IMR-90 (cell line): ENCODE measurements around the gene HMX1. TPM values are rescaled to one million over a fixed set of nuclear protein-coding genes. Genes with fewer than 3 reads are reported as not detected.

Experiments
- ATAC-seq: fragments of 200-7000 bp; cut with Tn5 transposase; 2 replicates; pipeline ENCODE4 v1.9.1; 2020; ENCODE audit warnings: low read depth, mild to moderate bottlenecking, moderate library complexity
- BruUV-seq: library from RNA; stranded (reverse); fragments of 400-500 nt; replicated peaks from 2 replicates; lab custom pipeline; 2021; lab: Mats Ljungman, UMichigan
- CTCF ChIA-PET: fragments of 300-600 bp; formaldehyde crosslinking; extraction: SDS; loops from one replicate; lab custom pipeline; 2021; ENCODE audit warnings: antibody characterized with exemption; lab: Yijun Ruan, JAX
- POLR2A ChIA-PET: fragments of 300-600 bp; sonication (Branson Sonifier 250); formaldehyde crosslinking; loops from one replicate; lab custom pipeline; 2022; ENCODE audit warnings: antibody characterized with exemption; ENCODE audit not compliant: unreplicated experiment; lab: Charles Lee
- DNase-seq: peaks from one replicate; pipeline ENCODE4 v3.0.0; 2013
- H2AFZ ChIP-seq: replicated peaks from 2 replicates; pipeline ENCODE3; 2013; ENCODE audit warnings: low read length, mild to moderate bottlenecking; ENCODE audit not compliant: poor library complexity
- H2AK5ac ChIP-seq: 2 replicates; pipeline ENCODE4 v1.6.1; 2013; ENCODE audit warnings: low read depth, low read length, inconsistent platforms
- H2AK9ac ChIP-seq: replicated peaks from 2 replicates; pipeline ENCODE3; 2013; ENCODE audit warnings: mild to moderate bottlenecking, low read depth, low read length, moderate library complexity; ENCODE audit not compliant: poor library complexity
- H2BK120ac ChIP-seq: 2 replicates; pipeline ENCODE4 v1.6.1; 2013; ENCODE audit warnings: low read depth, low read length, inconsistent platforms
- H2BK15ac ChIP-seq: 3 replicates; pipeline ENCODE4 v1.6.1; 2013; ENCODE audit warnings: low read depth, low read length, inconsistent platforms
- H2BK20ac ChIP-seq: 2 replicates; pipeline ENCODE4 v1.6.1; 2013; ENCODE audit warnings: low read depth, mild to moderate bottlenecking, inconsistent platforms, low read length, moderate library complexity
- H2BK5ac ChIP-seq: 2 replicates; pipeline ENCODE4 v1.6.1; 2013; ENCODE audit warnings: mild to moderate bottlenecking, low read depth, low read length, inconsistent platforms; ENCODE audit not compliant: poor library complexity, severe bottlenecking
- H3K14ac ChIP-seq: replicated peaks from 2 replicates; pipeline ENCODE4 v1.6.1; 2013; ENCODE audit warnings: low read depth, low read length, inconsistent platforms
- H3K18ac ChIP-seq: 2 replicates; pipeline ENCODE4 v1.6.1; 2013; ENCODE audit warnings: low read depth, low read length, control low read depth
- H3K23ac ChIP-seq: 2 replicates; pipeline ENCODE4 v1.6.1; 2013; ENCODE audit warnings: low read depth, low read length, inconsistent platforms
- H3K27ac ChIP-seq: 2 replicates; pipeline ENCODE4 v1.5.1; 2013; ENCODE audit warnings: mild to moderate bottlenecking, control low read depth, low read length; ENCODE audit not compliant: insufficient read depth
- H3K27me3 ChIP-seq: 2 replicates; pipeline ENCODE4 v1.6.1; 2013; ENCODE audit warnings: low read length; ENCODE audit not compliant: control insufficient read depth, insufficient read depth
- H3K36me3 ChIP-seq: 2 replicates; pipeline ENCODE4 v1.6.1; 2013; ENCODE audit warnings: low read length, mixed read lengths; ENCODE audit not compliant: control insufficient read depth, insufficient read depth
- H3K4ac ChIP-seq: 2 replicates; pipeline ENCODE4 v1.6.1; 2013; ENCODE audit warnings: low read depth, low read length, inconsistent platforms
- H3K4me1 ChIP-seq: 2 replicates; pipeline ENCODE4 v1.6.1; 2013; ENCODE audit warnings: low read length, mixed read lengths; ENCODE audit not compliant: control insufficient read depth, insufficient read depth
- H3K4me2 ChIP-seq: 2 replicates; pipeline ENCODE4 v1.6.1; 2013; ENCODE audit warnings: low read depth, mild to moderate bottlenecking, control low read depth, low read length, moderate library complexity
- H3K4me3 ChIP-seq: 2 replicates; pipeline ENCODE4 v1.5.1; 2013; ENCODE audit warnings: low read depth, mild to moderate bottlenecking, control low read depth, low read length, moderate library complexity; ENCODE audit not compliant: insufficient read depth
- H3K56ac ChIP-seq: 2 replicates; pipeline ENCODE4 v1.6.1; 2013; ENCODE audit warnings: low read length, inconsistent platforms; ENCODE audit not compliant: insufficient read depth; ENCODE audit errors: extremely low read depth
- H3K79me1 ChIP-seq, 2 experiments: 2 replicates each; pipeline ENCODE4 v1.6.1; 2013; ENCODE audit warnings: low read length in 2 of 2, inconsistent platforms in 1 of 2, low read depth in 1 of 2
- H3K9ac ChIP-seq: 2 replicates; pipeline ENCODE4 v1.6.1; 2013; ENCODE audit warnings: low read depth, low read length, control low read depth
- H3K9me1 ChIP-seq: 2 replicates; pipeline ENCODE4 v1.6.1; 2013; ENCODE audit warnings: low read length, inconsistent platforms; ENCODE audit not compliant: insufficient read depth
- H3K9me3 ChIP-seq: 2 replicates; pipeline ENCODE4 v1.6.1; 2013; ENCODE audit warnings: low read length; ENCODE audit not compliant: control insufficient read depth, insufficient read depth
- H4K20me1 ChIP-seq: 2 replicates; pipeline ENCODE4 v1.6.1; 2013; ENCODE audit warnings: low read length, inconsistent platforms; ENCODE audit not compliant: insufficient read depth
- H4K5ac ChIP-seq: 2 replicates; pipeline ENCODE4 v1.6.1; 2013; ENCODE audit warnings: mild to moderate bottlenecking, low read depth, low read length, control low read depth
- H4K8ac ChIP-seq, 2 experiments: 2 replicates each; pipeline ENCODE4 v1.6.1; 2013; ENCODE audit warnings: low read depth in 2 of 2, low read length in 2 of 2, control low read depth in 1 of 2, inconsistent platforms in 1 of 2
- H4K91ac ChIP-seq: 2 replicates; pipeline ENCODE4 v1.6.1; 2013; ENCODE audit warnings: low read depth, low read length, inconsistent platforms; ENCODE audit not compliant: insufficient read depth
- BHLHE40 ChIP-seq: fragments of 150-350 bp; IDR thresholded peaks from 2 replicates; pipeline ENCODE4 v1.6.1; 2016; ENCODE audit warnings: mild to moderate bottlenecking, low read depth, low read length
- CEBPB ChIP-seq: IDR thresholded peaks from 2 replicates; pipeline ENCODE4 v1.6.1; 2012; ENCODE audit warnings: low read depth, low read length, improper control_type of control experiment
- CHD1 ChIP-seq: IDR thresholded peaks from 2 replicates; pipeline ENCODE4 v1.6.1; 2012; ENCODE audit warnings: low read depth, low read length, improper control_type of control experiment
- ELK1 ChIP-seq: fragments of 150-350 bp; IDR thresholded peaks from 2 replicates; pipeline ENCODE4 v1.6.1; 2016; ENCODE audit warnings: low read depth, mild to moderate bottlenecking, low read length, moderate library complexity, borderline replicate concordance
- FOS ChIP-seq: fragments of 150-350 bp; IDR thresholded peaks from 2 replicates; pipeline ENCODE4 v1.6.1; 2016; ENCODE audit warnings: low read depth, low read length
- MAFK ChIP-seq: IDR thresholded peaks from 2 replicates; pipeline ENCODE4 v1.6.1; 2012; ENCODE audit warnings: low read depth, low read length, improper control_type of control experiment
- MAZ ChIP-seq: IDR thresholded peaks from 2 replicates; pipeline ENCODE4 v1.6.1; 2012; ENCODE audit warnings: low read depth, mild to moderate bottlenecking, low read length, improper control_type of control experiment, moderate library complexity, borderline replicate concordance
- MXI1 ChIP-seq: IDR thresholded peaks from 2 replicates; pipeline ENCODE4 v1.6.1; 2012; ENCODE audit warnings: low read depth, mild to moderate bottlenecking, low read length, moderate library complexity, borderline replicate concordance
- NFE2L2 ChIP-seq: fragments of 150-350 bp; IDR thresholded peaks from 2 replicates; pipeline ENCODE4 v1.6.1; 2016; ENCODE audit warnings: low read depth, mild to moderate bottlenecking, low read length
- POLR2A ChIP-seq: IDR thresholded peaks from 2 replicates; pipeline ENCODE4 v1.6.1; 2012; ENCODE audit warnings: mild to moderate bottlenecking, low read depth, low read length
- RAD21 ChIP-seq: IDR thresholded peaks from 2 replicates; pipeline ENCODE4 v1.6.1; 2012; ENCODE audit warnings: low read length, improper control_type of control experiment
- RCOR1 ChIP-seq: IDR thresholded peaks from 2 replicates; pipeline ENCODE4 v1.6.1; 2012; ENCODE audit warnings: mild to moderate bottlenecking, low read length, improper control_type of control experiment; ENCODE audit not compliant: insufficient replicate concordance
- RFX5 ChIP-seq: IDR thresholded peaks from 2 replicates; pipeline ENCODE4 v1.8.0; 2012; ENCODE audit warnings: low read depth, mild to moderate bottlenecking, low read length, moderate library complexity
- SMC3 ChIP-seq: fragments of 150-350 bp; IDR thresholded peaks from 2 replicates; pipeline ENCODE4 v1.6.1; 2016; ENCODE audit warnings: low read depth, mild to moderate bottlenecking, antibody characterized with exemption, low read length, moderate library complexity
- USF2 ChIP-seq: fragments of 150-350 bp; IDR thresholded peaks from 2 replicates; pipeline ENCODE4 v1.6.1; 2017; ENCODE audit warnings: mild to moderate bottlenecking, antibody characterized with exemption, low read length, low read depth
- WGBS, 2 experiments: methylation state at CpG; one replicate each; pipeline versions ENCODE4 v1.1.5 to v1.1.7; 2013; ENCODE audit warnings: missing lambda C conversion rate in 2 of 2; ENCODE audit not compliant: insufficient read length in 1 of 2; ENCODE audit errors: extremely low coverage in 2 of 2; 5-methylcytosine and 5-hydroxymethylcytosine counted together
- dilution Hi-C: fragments of 300-500 bp; cut with HindIII; formaldehyde crosslinking; loops from one replicate; pipeline ENCODE4 v1.14.3; 2018; ENCODE audit warnings: low sequenced_read_pairs; ENCODE audit not compliant: unreplicated experiment
- in situ Hi-C: fragments of 300-500 bp; cut with MboI; formaldehyde crosslinking; loops from 3 replicates; pipeline ENCODE4 v1.14.3; 2019; ENCODE audit warnings: low sequenced_read_pairs, inconsistent platforms, mixed read lengths
- intact Hi-C: fragments of 100-400 bp; cut with micrococcal nuclease; formaldehyde crosslinking; loops from 2 replicates; pipeline ENCODE4 v1.10.0; 2022
- polyA plus RNA-seq, 3 experiments: library from polyadenylated mRNA; depleted of rRNA; stranded (reverse); fragments of >200 nt; gene quantifications; 2 replicates each; pipeline ENCODE4 v1.2.3, GENCODE V29; 2012; ENCODE audit warnings: low replicate concordance in 1 of 3
- total RNA-seq: library from RNA; depleted of rRNA; stranded (reverse); fragments of >200 nt; gene quantifications from 2 replicates; pipeline ENCODE4 v1.2.3, GENCODE V29; 2012
- TF ChIP-seq, protein P1 (sequence below): conservative IDR thresholded peaks from 2 replicates; pipeline ENCODE4 v1.5.1; 2012; ENCODE audit warnings: mild to moderate bottlenecking, low read depth, low read length, improper control_type of control experiment

HMX1 gene
- total and polyA plus RNA-seq, 2 of the 4 experiments (the other 2 are of a cell fraction), result not detected

DNA sequence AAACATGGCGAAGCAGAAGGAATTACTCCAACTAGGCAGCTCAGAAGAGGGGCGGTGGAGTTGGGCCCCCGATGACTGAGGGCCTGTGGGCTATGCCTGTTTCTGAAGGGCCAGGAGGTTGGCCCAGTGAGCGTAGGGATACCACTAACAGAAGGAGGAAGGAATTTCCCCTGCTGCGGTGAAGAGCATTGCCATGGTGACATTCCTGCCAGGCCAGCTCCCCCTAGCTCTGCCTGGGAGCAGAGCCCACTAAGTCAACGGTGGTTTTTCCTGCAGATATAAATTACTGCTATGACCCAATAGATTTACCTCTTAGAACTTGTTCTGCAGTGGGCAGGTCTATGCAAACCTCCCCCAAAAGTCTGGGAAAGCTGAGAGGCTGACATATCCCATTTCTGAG, 28.9 kb upstream of the HMX1 start:
- dilution Hi-C loops, result no loop called here
- Histone ChIP-seq H2BK5ac (no peak overlapping the region), H3K4me2 (no peak overlapping the region), H3K14ac (no peak overlapping the region), H3K4me1 (no peaks in the 10 kb centered on the region), H2AFZ (no peak overlapping the region), H3K4ac (no peak overlapping the region), H4K8ac (no peak overlapping the region), H3K27ac (no peak overlapping the region), H3K18ac (no peak overlapping the region), H4K91ac (no peak overlapping the region), H3K27me3 (no peaks in the 10 kb centered on the region; the same call in 1 of the 2 replicates), H3K4me3 (no peak overlapping the region), H2BK15ac (no peak overlapping the region), H3K79me1 (no peaks in the 10 kb centered on the region), H4K20me1 (no peaks in the 10 kb centered on the region), H2AK5ac (no peak overlapping the region), H3K36me3 (no peaks in the 10 kb centered on the region), H2BK120ac (no peak overlapping the region), H2BK20ac (no peak overlapping the region), H4K5ac (no peak overlapping the region), H3K9ac (no peak overlapping the region), H3K56ac (no peak overlapping the region), H3K23ac (no peak overlapping the region), H3K9me3 (peaks cover 15% of the 10 kb centered on the region), H2AK9ac (no peak overlapping the region), H3K9me1 (no peaks in the 10 kb centered on the region)
- no peak for ATAC-seq
- ChIA-PET POLR2A (no interaction called here), CTCF (no interaction called here)
- no peak for DNase-seq
- WGBS, 2 experiments, result no CpG with 5 or more reads among the region's 6 CpGs
- intact Hi-C loops, result no loop called here
- TF ChIP-seq FOS, result no peak
- no peak for TF ChIP-seq MXI1
- no peak for TF ChIP-seq RFX5
- no peak for TF ChIP-seq NFE2L2
- TF ChIP-seq RAD21, result no peak
- no peak for TF ChIP-seq MAZ
- TF ChIP-seq, protein P1, sequence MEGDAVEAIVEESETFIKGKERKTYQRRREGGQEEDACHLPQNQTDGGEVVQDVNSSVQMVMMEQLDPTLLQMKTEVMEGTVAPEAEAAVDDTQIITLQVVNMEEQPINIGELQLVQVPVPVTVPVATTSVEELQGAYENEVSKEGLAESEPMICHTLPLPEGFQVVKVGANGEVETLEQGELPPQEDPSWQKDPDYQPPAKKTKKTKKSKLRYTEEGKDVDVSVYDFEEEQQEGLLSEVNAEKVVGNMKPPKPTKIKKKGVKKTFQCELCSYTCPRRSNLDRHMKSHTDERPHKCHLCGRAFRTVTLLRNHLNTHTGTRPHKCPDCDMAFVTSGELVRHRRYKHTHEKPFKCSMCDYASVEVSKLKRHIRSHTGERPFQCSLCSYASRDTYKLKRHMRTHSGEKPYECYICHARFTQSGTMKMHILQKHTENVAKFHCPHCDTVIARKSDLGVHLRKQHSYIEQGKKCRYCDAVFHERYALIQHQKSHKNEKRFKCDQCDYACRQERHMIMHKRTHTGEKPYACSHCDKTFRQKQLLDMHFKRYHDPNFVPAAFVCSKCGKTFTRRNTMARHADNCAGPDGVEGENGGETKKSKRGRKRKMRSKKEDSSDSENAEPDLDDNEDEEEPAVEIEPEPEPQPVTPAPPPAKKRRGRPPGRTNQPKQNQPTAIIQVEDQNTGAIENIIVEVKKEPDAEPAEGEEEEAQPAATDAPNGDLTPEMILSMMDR, result no peak
- no peak for TF ChIP-seq BHLHE40
- no peak for TF ChIP-seq RCOR1
- no peak for TF ChIP-seq CEBPB
- no peak for TF ChIP-seq SMC3
- TF ChIP-seq CHD1, result no peak
- TF ChIP-seq POLR2A, result no peak
- no peak for TF ChIP-seq MAFK
- TF ChIP-seq USF2, result no peak
- TF ChIP-seq ELK1, result no peak
- in situ Hi-C loops, result no loop called here
- BruUV-seq, result no TSS peak
